GM18499 (cell line): ENCODE data around the gene WASHC3.

ENCODE experiments used
- ATAC-seq: cut with Tn5 transposase; IDR thresholded peaks from one replicate; pipeline ENCODE4 v1.9.1; 2021; ENCODE audit warnings: moderate number of reproducible peaks; ENCODE audit not compliant: insufficient read depth, unreplicated experiment

Gene WASHC3

DNA sequence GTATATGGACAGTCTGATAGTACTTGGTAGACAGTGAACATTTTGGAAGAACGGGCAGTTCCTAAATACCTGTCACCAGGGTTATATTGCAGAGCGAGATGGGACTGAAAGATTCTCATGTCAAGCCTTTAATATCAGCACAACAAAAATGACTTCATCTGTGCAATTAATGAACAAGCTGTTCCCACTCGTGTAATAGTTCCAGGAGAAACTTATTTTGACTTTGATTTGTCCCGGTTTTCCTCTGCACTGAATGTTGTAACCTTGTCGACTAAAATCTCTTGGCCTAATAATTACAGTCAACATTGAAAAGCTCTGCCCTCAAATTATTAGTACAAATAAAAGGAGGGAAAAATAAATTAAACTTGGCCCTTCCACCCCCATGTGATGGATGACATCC, 79.5 kb downstream of the WASHC3 start:
- no peak for ATAC-seq

DNA sequence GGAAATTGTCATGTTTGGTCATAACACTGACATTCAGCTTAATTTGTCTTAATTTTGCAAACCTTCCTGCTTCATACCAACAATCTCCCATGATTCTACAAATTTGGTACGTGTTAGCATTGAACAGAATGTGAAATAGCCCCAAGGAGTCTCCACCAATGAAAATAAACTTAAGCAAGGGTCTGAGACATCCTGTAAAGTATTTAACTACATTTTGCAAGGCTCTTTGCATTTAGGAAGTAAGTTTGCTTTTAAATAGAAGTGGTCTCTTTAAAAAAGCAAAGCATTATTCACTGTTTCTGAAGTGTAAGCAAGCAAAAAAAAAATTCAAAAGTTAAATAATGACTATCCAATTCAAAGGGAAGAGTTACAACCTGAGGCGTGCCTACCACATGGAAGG, 79.9 kb downstream of the WASHC3 start:
- ATAC-seq = no peak

DNA sequence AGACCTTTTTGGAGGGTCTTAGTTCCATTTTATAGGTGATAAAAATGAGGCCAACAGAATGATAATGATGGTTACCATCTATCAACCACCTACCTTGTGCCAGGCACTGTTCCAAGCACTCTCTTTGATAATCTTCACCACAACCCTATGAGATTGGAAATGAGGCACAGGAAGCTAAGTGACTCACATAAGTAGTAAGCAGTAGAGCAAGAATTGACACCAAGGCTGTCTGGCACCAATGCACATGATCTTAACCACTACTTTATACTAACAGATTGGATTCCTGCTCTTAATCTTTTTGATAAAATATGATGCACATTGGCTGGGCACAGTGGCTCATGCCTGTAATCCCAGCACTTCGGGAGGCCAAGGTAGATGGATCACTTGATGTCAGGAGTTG, 93.0 kb downstream of the WASHC3 start:
- no peak for ATAC-seq

DNA sequence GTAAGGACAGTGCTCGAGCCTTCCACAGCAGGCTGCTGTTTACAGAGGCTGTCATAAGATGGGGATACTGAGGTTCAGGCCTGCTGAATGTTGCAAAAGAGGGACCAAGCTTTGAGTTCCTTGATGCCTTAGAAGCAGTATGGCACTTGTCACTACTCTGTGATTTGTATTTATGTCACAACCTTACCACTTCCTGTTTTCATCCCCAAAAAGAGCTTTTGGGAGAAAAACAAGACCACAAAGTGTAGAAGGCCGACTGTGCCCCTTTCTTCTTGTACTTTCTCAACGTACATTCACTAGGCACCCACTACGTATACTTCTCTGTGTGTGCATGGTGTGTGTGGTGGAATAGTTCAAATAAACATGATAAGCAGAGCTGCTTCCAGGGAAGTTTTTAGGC, 94.3 kb downstream of the WASHC3 start:
- ATAC-seq = no peak

DNA sequence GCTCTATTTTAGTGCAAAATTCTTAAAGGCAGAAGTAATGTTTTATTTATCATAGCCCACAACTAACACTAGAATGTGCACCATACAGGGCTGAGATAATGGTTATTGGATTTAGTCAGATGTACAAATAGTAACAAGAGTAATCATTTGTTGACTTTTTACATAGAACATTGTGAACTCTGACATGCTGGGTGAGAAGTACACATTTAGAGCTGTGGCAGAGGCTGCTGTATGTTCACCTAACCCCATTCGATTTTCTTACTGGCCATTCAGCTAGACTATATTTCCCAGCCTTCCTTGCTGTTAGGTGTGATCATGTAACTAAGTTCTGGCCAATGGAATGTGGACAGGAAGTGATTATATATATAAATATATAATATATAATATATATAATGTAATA, 95.3 kb downstream of the WASHC3 start:
- ATAC-seq = no peak

DNA sequence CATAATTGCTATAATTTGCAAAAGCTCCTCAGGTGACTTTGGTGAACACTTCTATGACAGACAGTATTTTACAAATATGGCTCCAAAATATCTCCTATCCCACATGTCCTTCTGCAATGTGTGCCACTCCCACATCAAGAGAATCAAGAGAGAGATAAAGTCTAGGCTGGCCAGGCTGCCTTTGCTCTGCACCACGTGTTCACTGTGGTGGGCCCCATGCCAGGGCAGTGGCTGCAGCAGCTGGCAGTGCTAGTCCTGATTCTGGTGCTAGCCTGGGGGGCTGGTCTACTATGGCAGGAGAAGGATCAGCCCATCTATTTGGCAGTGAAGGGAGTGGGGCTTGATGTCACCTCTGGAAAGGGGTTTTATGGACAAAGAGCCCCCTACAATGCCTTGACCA, 98.1 kb downstream of the WASHC3 start:
- no peak for ATAC-seq
